CD4-positive, alpha-beta T cell (primary cell): Measurements from ENCODE around the gene ZBTB48. TPM values are rescaled to one million over a fixed set of nuclear protein-coding genes. Genes with fewer than 3 reads are reported as not detected.
A peak's percentile ranks its signal among the peaks of the same experiment; 100 is the strongest.

Experiments used
- ATAC-seq: fragments of 200-7000 bp; cut with Tn5 transposase; one replicate; pipeline ENCODE4 v1.10.0; 2022; ENCODE audit warnings: mild to moderate bottlenecking; ENCODE audit not compliant: poor library complexity
- CTCF ChIA-PET: fragments of 350-600 bp; sonication (Branson Sonifier 250); formaldehyde crosslinking; loops from one replicate; lab custom pipeline; 2021; ENCODE audit warnings: antibody characterized with exemption, inconsistent platforms; lab: Charles Lee
- POLR2A ChIA-PET: fragments of 350-600 bp; sonication (Branson Sonifier 250); formaldehyde crosslinking; loops from one replicate; lab custom pipeline; 2021; ENCODE audit warnings: antibody characterized with exemption, inconsistent platforms; lab: Charles Lee
- DNase-seq, 14 experiments: peaks; one replicate each; pipeline ENCODE4 v3.0.0-alpha.2; 2013 to 2020; ENCODE audit warnings: mixed read lengths in 2 of 14
- H3K27ac ChIP-seq, 2 donors: one replicate each; pipeline versions ENCODE4 v1.5.1 to v1.7.0; 2013; ENCODE audit warnings: low read length in 2 of 2, low read depth in 1 of 2, mild to moderate bottlenecking in 1 of 2
- H3K27me3 ChIP-seq, 2 experiments: 1 replicate in 1 of 2; 2 replicates in 1 of 2; pipeline versions ENCODE4 v1.6.1 to v1.7.0; 2013; ENCODE audit warnings: low read length in 2 of 2, control low read depth in 1 of 2, mild to moderate bottlenecking in 1 of 2, moderate library complexity in 1 of 2; ENCODE audit not compliant: insufficient read depth in 2 of 2, control insufficient read depth in 1 of 2
- H3K36me3 ChIP-seq: one replicate; pipeline ENCODE4 v1.6.1; 2013; ENCODE audit warnings: low read length, control low read depth; ENCODE audit not compliant: insufficient read depth
- H3K4me1 ChIP-seq: one replicate; pipeline ENCODE4 v1.6.1; 2013; ENCODE audit warnings: low read length, control low read depth; ENCODE audit not compliant: insufficient read depth
- H3K4me3 ChIP-seq: one replicate; pipeline ENCODE4 v1.5.1; 2013; ENCODE audit warnings: mild to moderate bottlenecking, low read length, moderate library complexity
- H3K9me3 ChIP-seq, 2 experiments: 1 replicate in 1 of 2; 2 replicates in 1 of 2; pipeline versions ENCODE4 v1.6.1 to v1.7.0; 2013; ENCODE audit warnings: low read length in 2 of 2, mild to moderate bottlenecking in 2 of 2, control low read depth in 1 of 2, moderate library complexity in 1 of 2; ENCODE audit not compliant: control insufficient read depth in 1 of 2, insufficient read depth in 1 of 2
- H3K27ac Mint-ChIP-seq: one replicate; pipeline ENCODE4 v1.8.0; 2020; ENCODE audit warnings: mixed read lengths
- H3K27me3 Mint-ChIP-seq: one replicate; pipeline ENCODE4 v1.8.0; 2021; ENCODE audit warnings: mixed read lengths
- H3K36me3 Mint-ChIP-seq: one replicate; pipeline ENCODE4 v1.8.0; 2021; ENCODE audit warnings: low read depth, mixed read lengths
- H3K4me1 Mint-ChIP-seq: one replicate; pipeline ENCODE4 v1.8.0; 2021; ENCODE audit warnings: low read depth, mixed read lengths
- H3K4me3 Mint-ChIP-seq: one replicate; pipeline ENCODE4 v1.8.0; 2020; ENCODE audit warnings: mild to moderate bottlenecking, mixed read lengths
- H3K9me3 Mint-ChIP-seq: one replicate; pipeline ENCODE4 v1.8.0; 2020; ENCODE audit warnings: mixed read lengths
- intact Hi-C, 2 experiments: fragments of 100-400 bp; cut with DNase I in 1 of 2; cut with micrococcal nuclease in 1 of 2; formaldehyde crosslinking; loops; one replicate each; pipeline versions ENCODE4 v1.15.1 to v1.9.0; 2023 to 2025; cut with DNase I, micrococcal nuclease
- total RNA-seq, 174 experiments: library from RNA in 2 of 174; stranded (reverse) in 2 of 174; gene quantifications; one replicate each; pipeline ENCODE4 v1.2.3 and lab custom pipeline; 2021 to 2026
- TF ChIP-seq, protein P1 (sequence below): fragments of 200-600 bp; IDR thresholded peaks from one replicate; pipeline ENCODE4 v1.8.0; 2022; ENCODE audit warnings: antibody characterized with exemption, mild to moderate bottlenecking

ZBTB48 gene
- total RNA-seq, 2 experiments from 2014 or later = 31.4 to 31.7 TPM

DNA sequence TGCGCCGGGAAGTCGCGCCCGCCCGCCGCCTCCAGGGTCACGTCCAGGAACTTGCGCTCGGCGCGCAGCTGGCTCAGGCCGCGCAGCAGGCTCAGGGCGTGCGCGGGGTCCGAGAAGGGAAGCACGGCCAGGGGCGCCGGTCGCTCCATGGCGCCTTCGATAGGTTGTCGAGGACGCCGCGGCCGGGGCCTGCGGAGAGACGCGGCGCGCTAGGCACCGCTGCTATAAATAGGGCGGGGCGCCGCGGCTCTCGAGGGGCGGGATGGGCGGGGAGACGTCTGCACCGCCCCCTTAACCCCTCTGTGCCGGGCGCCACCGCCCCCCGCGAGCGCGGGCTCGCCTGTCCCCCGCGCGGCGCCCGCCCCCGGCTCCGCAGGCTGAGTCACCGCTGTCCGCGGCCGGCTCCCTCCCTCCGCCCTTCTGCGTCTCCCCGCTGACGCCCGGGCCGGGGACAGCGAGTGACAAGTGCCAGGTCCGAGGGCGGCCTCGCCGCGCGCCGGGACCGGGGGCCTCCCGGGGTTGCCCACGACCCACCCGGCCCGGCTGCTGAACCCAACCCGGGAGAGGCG lies 23.0 kb downstream of the ZBTB48 start, which contains the start of gene KLHL21:
Gene KLHL21 (minus strand): TSS at position 201 of the 569 bp plus-strand sequence. CDS start 52 bp downstream, at position 149.
- intact Hi-C loops = loop anchor here (1.0 to 10.0 kb wide), 7 partner anchors 11 to 99 kb away; partner anchors contain the start of genes PHF13 (in 2 of the 2), DNAJC11 (in 1 of the 2), NOL9 (in 1 of the 2) and TAS1R1 (in 1 of the 2)
- Mint-ChIP-seq H3K4me3 (peak within 1 kb of the TSS; percentile 100), H3K36me3 (peaks cover 33% of the 10 kb centered on the region), H3K4me1 (peaks cover 36% of the 10 kb centered on the region), H3K27ac (peak within 1 kb of the TSS; percentile 100), H3K9me3 (no peaks in the 10 kb centered on the region), H3K27me3 (no peaks in the 10 kb centered on the region)
- TF ChIP-seq, protein P1, sequence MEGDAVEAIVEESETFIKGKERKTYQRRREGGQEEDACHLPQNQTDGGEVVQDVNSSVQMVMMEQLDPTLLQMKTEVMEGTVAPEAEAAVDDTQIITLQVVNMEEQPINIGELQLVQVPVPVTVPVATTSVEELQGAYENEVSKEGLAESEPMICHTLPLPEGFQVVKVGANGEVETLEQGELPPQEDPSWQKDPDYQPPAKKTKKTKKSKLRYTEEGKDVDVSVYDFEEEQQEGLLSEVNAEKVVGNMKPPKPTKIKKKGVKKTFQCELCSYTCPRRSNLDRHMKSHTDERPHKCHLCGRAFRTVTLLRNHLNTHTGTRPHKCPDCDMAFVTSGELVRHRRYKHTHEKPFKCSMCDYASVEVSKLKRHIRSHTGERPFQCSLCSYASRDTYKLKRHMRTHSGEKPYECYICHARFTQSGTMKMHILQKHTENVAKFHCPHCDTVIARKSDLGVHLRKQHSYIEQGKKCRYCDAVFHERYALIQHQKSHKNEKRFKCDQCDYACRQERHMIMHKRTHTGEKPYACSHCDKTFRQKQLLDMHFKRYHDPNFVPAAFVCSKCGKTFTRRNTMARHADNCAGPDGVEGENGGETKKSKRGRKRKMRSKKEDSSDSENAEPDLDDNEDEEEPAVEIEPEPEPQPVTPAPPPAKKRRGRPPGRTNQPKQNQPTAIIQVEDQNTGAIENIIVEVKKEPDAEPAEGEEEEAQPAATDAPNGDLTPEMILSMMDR = no peak
- Histone ChIP-seq H3K27ac (peak within 1 kb of the TSS; percentile 80 to 95), H3K9me3 (no peaks in the 10 kb centered on the region), H3K4me3 (peak within 1 kb of the TSS; percentile 95), H3K27me3 (no peaks in the 10 kb centered on the region), H3K4me1 (peaks cover 54% of the 10 kb centered on the region), H3K36me3 (peaks cover 12% of the 10 kb centered on the region)
- ChIA-PET CTCF (interaction anchor here (1.0 to 5.3 kb wide), 8 partner anchors 10 to 48 kb away, joined by 3 to 22 read pairs (median 4); partner anchors contain the start of genes NOL9, TAS1R1, THAP3 and ZBTB48), POLR2A (interaction anchor here (0.7 to 6.3 kb wide), 23 partner anchors 9 to 404 kb away, joined by 3 to 139 read pairs (median 6); partner anchors contain the start of genes ACOT7, CAMTA1, NOL9 and PHF13)
- peak; percentile 48 for ATAC-seq
- peak; percentile 65 to 93 (median 84) for DNase-seq

DNA sequence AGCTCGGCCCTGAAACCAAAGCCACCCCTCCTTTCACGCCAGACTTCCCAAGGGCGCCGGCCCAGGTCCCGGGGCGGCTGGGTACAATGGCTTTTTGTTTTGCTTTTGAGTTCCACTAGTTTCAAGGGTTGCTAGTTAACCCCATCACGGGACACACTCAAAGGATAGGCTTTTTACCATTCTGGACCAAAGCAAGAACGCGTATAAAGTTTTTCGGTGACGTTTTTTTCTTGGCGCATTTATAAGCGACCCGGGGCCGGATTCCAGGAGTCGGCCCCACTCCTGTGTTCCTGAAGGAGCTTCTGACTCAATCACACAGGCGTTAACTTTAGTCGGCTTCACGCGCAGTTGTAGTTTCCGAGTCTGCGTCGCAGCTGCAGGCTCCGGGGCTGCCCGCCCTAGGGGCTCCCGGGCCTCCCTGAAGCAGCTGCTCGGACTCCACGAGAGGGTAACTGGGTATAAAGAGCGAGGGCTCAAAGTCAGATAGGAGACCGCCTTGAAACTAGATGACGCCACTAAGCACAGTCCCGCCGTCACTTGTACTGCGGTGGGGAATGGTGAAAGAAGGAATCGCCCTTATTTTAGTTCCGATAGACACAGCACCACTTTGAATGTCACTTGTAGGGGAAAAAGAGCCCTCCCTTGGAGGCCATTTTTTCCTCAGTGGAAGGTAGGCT lies 23.6 kb downstream of the ZBTB48 start:
- Histone ChIP-seq H3K27me3 (no peaks in the 10 kb centered on the region), H3K4me1 (peaks cover 50% of the 10 kb centered on the region), H3K36me3 (peaks cover 6% of the 10 kb centered on the region), H3K9me3 (no peaks in the 10 kb centered on the region), H3K27ac (peak overlapping the region; percentile 80 to 95), H3K4me3 (peak overlapping the region; percentile 95)
- no peaks in the 10 kb centered on the region for H3K9me3 Mint-ChIP-seq
- H3K27ac Mint-ChIP-seq = peak overlapping the region; percentile 100
- H3K4me3 Mint-ChIP-seq = peak overlapping the region; percentile 93
- H3K4me1 Mint-ChIP-seq = peaks cover 36% of the 10 kb centered on the region
- CTCF ChIA-PET = interaction anchor here (0.6 to 5.3 kb wide), 7 partner anchors 9 to 49 kb away, joined by 3 to 22 read pairs (median 4); partner anchors contain the start of genes NOL9, TAS1R1 and THAP3
- no peaks in the 10 kb centered on the region for H3K27me3 Mint-ChIP-seq
- ATAC-seq (peak; percentile 45), DNase-seq (peak; percentile 43 to 83 (median 57))
- POLR2A ChIA-PET = interaction anchor here (0.7 to 6.3 kb wide), 16 partner anchors 8 to 245 kb away, joined by 3 to 139 read pairs (median 8); partner anchors contain the start of genes ACOT7, CAMTA1, NOL9 and PHF13
- intact Hi-C loops = loop anchor here (1.0 to 10.0 kb wide), 7 partner anchors 10 to 98 kb away; partner anchors contain the start of genes PHF13 (in 2 of the 2), DNAJC11 (in 1 of the 2), NOL9 (in 1 of the 2) and TAS1R1 (in 1 of the 2)
- TF ChIP-seq, protein P1 = no peak
- peaks cover 32% of the 10 kb centered on the region for H3K36me3 Mint-ChIP-seq
